Muscle layer of duodenum (tissue), 2 donors: ENCODE results near the gene CISTR.

Experiments
- H3K27ac ChIP-seq: one replicate; pipeline ENCODE4 v1.7.0; 2013; ENCODE audit warnings: mild to moderate bottlenecking, low read length
- H3K27me3 ChIP-seq: one replicate; pipeline ENCODE4 v1.7.0; 2013; ENCODE audit warnings: low read depth, mild to moderate bottlenecking, control low read depth, low read length
- H3K36me3 ChIP-seq, 2 donors: one replicate each; pipeline ENCODE4 v1.7.0; 2013; ENCODE audit warnings: low read length in 2 of 2, control low read depth in 1 of 2, mild to moderate bottlenecking in 1 of 2; ENCODE audit not compliant: insufficient read depth in 2 of 2, control insufficient read depth in 1 of 2
- H3K4me1 ChIP-seq, 2 donors: one replicate each; pipeline ENCODE4 v1.7.0; 2013; ENCODE audit warnings: low read length in 2 of 2, mild to moderate bottlenecking in 2 of 2, control low read depth in 1 of 2, moderate library complexity in 1 of 2; ENCODE audit not compliant: insufficient read depth in 2 of 2, control insufficient read depth in 1 of 2
- H3K4me3 ChIP-seq, 2 donors: one replicate each; pipeline ENCODE4 v1.7.0; 2013; ENCODE audit warnings: low read length in 2 of 2, low read depth in 1 of 2, mild to moderate bottlenecking in 1 of 2
- H3K9me3 ChIP-seq, 2 donors: one replicate each; pipeline ENCODE4 v1.7.0; 2013; ENCODE audit warnings: low read length in 2 of 2, control low read depth in 1 of 2, mild to moderate bottlenecking in 1 of 2; ENCODE audit not compliant: control insufficient read depth in 1 of 2
- donor health status: healthy.

CISTR gene

DNA sequence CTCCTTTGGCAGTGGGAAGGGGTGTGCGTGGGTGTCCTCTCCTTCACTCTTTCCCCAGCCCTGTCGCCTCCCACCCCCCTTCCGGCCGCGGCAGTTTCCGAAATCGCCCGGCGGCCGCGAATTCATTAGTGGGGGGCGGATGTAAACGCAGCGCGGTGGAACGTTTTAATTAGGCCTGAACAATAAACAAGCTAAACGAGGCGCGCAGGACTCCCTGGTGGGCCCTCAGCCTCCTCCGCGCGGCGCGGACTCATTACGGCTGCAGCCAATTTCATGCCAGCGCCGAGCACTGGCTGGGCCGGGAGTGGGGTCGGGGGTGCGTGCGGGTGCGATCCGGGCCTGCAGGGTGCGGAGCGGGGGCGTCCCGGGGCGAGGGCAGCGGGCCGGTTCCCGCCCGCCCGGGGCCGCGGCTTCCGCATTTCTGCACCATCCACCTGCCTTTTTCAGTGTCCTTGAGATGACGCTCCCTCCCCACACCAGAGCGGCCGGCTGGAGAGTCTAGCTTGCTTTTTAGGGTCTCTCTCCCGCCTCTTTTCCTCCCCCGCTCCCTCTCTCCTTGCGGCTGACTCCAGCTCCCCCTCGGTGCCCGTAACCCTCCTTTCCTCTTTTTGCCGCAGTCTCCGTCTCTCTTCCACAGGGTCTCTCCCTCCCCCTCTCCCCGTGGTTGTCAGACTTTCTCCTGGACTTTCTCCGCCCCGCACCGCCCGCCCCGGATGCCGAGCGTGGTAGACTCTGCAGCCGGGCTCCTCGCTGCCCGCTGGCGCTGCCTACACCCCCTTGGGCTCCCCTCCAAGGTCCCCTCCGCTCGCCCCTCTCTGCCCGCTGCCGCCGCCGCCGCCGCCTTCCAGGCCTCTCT is at the start of gene CISTR:
TSS of gene CISTR (minus strand) at position 644 of the 856 bp plus-strand sequence.
- H3K27me3 ChIP-seq, result peaks cover 49% of the 10 kb centered on the region
- no peak within 1 kb of the TSS for H3K27ac ChIP-seq
- no peaks in the 10 kb centered on the region for H3K9me3 ChIP-seq
- no peaks in the 10 kb centered on the region for H3K36me3 ChIP-seq
- H3K4me1 ChIP-seq, result peaks cover 0 to 28% of the 10 kb centered on the region in 2 donors
- peak within 1 kb of the TSS; percentile 35 to 70 for H3K4me3 ChIP-seq

DNA sequence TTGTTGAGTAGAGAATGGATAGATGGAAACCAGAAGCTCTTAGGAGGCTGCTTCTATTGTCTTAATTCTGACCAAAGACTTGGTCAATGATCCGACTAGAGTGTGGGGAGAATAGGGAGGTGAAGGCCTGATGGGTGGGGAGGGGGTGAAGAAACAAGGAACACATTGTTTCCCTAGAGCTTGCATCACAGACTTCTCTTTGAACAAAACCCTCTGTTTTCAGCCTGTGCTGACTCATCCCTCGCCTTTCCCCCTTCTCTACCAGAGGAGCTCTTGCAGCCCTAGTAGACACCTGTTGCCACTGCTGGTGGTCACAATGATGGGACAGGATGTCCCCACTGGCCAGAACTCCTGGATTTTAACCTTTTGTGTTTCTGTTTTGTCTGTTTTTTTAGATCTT is 46.8 kb upstream of the CISTR start:
- no peak overlapping the region for H3K27ac ChIP-seq
- no peaks in the 10 kb centered on the region for H3K9me3 ChIP-seq
- H3K4me1 ChIP-seq, result no peaks in the 10 kb centered on the region
- H3K4me3 ChIP-seq, result no peak overlapping the region
- H3K27me3 ChIP-seq, result peaks cover 13% of the 10 kb centered on the region
- no peaks in the 10 kb centered on the region for H3K36me3 ChIP-seq

DNA sequence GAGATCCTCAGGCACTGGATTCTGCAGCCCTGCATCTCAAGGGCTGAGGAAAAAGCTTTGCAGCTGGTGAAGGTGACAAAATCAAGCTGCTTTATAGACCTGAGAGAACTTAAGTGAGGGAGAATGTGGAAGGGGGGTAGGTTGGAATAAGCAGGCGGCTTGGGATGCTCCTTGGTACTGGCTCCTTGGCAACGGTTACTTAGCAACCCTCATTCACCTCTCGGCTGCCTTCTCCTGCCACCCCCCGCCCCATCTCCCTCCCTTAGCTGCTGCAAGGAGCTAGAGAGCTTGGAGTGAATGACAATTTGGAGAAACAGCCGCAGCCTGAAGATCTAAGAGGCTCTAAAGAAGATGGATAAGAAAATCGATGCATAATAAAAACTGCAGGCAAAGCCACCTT is 44.1 kb upstream of the CISTR start:
- Histone ChIP-seq H3K4me1 (no peaks in the 10 kb centered on the region), H3K27ac (no peak overlapping the region), H3K4me3 (no peak overlapping the region), H3K36me3 (no peaks in the 10 kb centered on the region), H3K9me3 (no peaks in the 10 kb centered on the region), H3K27me3 (peaks cover 4% of the 10 kb centered on the region)

DNA sequence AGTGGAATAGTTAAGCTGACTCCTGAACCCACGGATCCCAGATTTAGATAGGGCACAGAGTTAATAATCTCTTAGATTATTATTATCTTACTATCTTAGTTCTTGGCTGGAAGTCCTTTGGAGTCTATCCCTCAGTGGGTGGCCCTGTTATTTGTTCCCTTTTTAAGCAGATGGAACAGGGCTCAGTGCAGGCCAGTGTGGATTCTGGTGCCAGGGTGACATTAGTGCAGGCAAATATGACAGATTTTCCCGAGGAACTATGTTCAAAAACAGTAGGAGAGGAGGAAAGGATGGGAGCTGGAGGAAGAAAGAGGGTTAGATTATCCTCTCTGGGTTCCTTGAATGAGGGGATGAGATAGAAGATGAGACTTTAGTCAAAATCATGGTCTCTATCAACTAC is 41.4 kb upstream of the CISTR start:
- Histone ChIP-seq H3K27me3 (no peaks in the 10 kb centered on the region), H3K4me1 (no peaks in the 10 kb centered on the region), H3K27ac (no peak overlapping the region), H3K9me3 (no peaks in the 10 kb centered on the region), H3K36me3 (no peaks in the 10 kb centered on the region), H3K4me3 (no peak overlapping the region)

DNA sequence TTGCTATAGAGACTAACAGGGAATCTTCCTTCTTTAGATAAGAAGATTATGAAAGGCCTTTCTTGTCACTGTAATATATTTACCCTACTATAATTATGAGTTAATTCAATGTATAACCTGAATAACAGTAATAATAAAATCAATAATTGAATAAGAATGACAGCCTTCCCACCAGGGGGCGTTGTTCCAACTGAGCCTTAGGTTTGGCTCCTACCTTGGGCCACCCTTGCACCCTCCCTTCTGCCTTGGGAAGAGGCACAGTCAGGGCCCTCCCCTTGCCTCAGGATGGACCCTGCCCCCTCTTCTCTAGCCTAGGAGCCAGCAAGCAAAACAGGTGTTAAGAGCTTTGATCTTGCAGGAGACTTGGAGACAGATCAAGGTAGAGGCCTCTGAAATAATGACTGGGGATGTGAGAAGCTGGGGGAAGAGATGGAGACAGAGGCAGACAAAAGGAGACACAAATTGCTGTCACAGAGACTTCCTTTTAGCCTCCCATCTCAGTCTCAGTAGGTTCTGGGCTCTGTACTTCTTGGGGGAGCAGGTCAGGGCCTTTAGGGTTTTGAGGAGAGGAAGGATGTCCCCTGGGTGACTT is 40.1 kb upstream of the CISTR start:
- H3K4me3 ChIP-seq, result no peak overlapping the region
- H3K27ac ChIP-seq, result no peak overlapping the region
- H3K27me3 ChIP-seq, result no peaks in the 10 kb centered on the region
- no peaks in the 10 kb centered on the region for H3K4me1 ChIP-seq
- no peaks in the 10 kb centered on the region for H3K36me3 ChIP-seq
- H3K9me3 ChIP-seq, result no peaks in the 10 kb centered on the region

DNA sequence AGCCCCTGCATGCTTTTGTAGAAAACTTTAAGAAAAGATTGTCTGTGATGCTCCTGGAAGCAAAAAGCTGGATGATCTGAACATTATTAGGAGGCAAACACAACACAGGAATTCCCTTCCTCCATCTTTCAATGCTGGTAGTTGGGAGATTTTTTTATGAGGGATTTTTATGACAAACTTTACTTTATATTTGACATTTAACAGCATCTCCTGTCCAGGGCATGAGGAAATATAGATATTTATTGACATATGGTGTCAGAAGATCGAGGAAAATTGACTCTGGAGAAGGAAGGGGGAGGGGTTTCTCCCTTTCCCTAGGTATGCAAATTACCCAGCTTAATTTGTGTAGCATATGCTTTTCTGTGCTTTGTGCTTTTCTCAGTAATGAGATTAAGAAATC is 37.8 kb upstream of the CISTR start:
- Histone ChIP-seq H3K9me3 (no peaks in the 10 kb centered on the region), H3K36me3 (no peaks in the 10 kb centered on the region), H3K4me1 (no peaks in the 10 kb centered on the region), H3K27me3 (no peaks in the 10 kb centered on the region), H3K27ac (no peak overlapping the region), H3K4me3 (no peak overlapping the region)

DNA sequence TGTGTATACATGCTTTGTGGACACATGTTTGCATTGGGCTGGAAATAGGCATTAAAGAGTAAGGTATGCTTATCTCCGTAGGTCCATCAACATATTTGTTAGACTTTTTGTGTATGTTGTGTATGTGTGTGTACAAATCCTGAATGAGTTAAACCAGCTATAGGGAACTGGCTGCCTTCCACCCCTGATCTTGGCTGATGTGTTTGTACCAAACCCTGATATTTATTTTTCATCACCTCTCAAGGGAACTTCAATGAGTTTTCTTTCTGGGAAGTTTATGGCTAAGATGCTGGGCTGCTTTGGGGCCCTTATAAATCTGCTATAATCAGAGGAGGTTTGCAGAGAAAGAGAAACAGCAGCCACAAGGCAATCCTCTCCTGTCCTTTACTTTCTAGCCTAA is 37.1 kb upstream of the CISTR start:
- H3K4me1 ChIP-seq, result no peaks in the 10 kb centered on the region
- H3K9me3 ChIP-seq, result no peaks in the 10 kb centered on the region
- H3K27ac ChIP-seq, result no peak overlapping the region
- no peak overlapping the region for H3K4me3 ChIP-seq
- H3K27me3 ChIP-seq, result no peaks in the 10 kb centered on the region
- no peaks in the 10 kb centered on the region for H3K36me3 ChIP-seq

DNA sequence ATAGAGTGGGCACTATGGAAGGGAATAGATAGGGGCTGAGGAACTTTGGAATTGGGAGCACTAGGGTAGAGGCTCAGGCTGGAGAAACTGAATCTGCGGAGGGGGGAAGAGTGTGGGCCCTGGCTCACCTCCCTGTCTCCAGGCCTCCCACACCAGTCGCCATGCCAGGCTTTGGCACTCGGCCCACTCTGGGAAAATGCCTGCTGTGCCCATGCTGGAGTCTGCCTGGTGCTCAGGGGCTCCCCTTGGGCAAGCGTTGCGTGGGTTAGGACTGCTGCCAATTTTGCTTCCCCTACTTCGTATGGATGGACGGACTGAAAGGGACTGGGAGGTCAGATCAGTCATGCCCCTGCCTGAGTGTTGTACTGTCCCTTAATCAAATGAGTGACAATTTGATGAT is 34.6 kb upstream of the CISTR start:
- H3K4me1 ChIP-seq, result no peaks in the 10 kb centered on the region
- no peak overlapping the region for H3K27ac ChIP-seq
- no peak overlapping the region for H3K4me3 ChIP-seq
- H3K27me3 ChIP-seq, result peaks cover 4% of the 10 kb centered on the region
- H3K36me3 ChIP-seq, result no peaks in the 10 kb centered on the region
- H3K9me3 ChIP-seq, result no peaks in the 10 kb centered on the region

DNA sequence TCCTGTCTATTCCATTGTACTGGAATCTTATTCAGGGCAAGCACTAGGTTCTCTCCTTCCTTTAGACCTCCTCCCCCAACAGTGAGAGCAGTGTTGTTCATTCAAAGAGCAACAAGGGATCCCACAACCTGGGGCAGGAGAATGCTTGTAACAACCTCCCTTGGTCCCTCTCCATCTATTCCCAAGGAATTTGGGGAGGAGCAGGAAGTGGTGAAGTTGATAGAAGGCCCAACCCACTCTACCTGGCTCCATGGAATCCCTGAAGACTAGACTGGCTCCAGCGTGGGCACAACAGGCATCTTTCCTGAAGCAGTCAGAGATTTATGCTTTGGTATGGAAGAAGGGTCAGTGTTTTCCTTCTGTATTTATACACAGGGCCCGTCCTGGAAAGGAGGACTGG is 33.4 kb upstream of the CISTR start:
- Histone ChIP-seq H3K27ac (no peak overlapping the region), H3K4me1 (no peaks in the 10 kb centered on the region), H3K36me3 (no peaks in the 10 kb centered on the region), H3K27me3 (peaks cover 4% of the 10 kb centered on the region), H3K9me3 (no peaks in the 10 kb centered on the region), H3K4me3 (no peak overlapping the region)

DNA sequence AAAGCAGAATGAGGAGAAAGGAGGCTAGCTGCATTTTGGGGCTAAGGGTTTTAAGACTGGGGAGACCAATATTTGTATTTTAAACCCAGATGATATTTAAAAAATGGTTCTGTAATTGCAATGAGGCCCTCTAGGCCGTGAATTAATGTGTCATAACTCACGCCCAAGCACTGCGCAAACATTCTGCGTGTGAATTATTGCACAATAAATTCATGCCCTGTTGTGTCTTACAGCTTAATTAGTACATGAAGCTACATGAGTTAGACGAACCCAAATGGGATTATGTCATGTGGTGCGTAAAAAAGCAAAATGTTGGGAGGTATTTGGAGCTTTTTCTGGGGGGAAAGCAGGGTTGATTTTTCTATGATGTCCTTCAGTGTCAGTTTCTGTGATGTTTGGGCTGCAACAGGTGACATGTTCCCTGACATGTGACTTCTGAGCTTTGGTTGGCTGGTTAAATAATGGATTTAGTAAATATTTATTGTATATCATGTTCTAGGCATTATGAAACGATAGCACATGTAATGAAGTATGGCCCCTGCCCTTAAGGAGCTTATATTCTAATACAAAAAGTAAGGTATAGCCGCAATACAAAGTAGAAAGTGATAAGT is 30.4 kb upstream of the CISTR start:
- Histone ChIP-seq H3K27ac (no peak overlapping the region), H3K27me3 (peaks cover 4% of the 10 kb centered on the region), H3K4me3 (no peak overlapping the region), H3K36me3 (no peaks in the 10 kb centered on the region), H3K9me3 (no peaks in the 10 kb centered on the region), H3K4me1 (no peaks in the 10 kb centered on the region)

DNA sequence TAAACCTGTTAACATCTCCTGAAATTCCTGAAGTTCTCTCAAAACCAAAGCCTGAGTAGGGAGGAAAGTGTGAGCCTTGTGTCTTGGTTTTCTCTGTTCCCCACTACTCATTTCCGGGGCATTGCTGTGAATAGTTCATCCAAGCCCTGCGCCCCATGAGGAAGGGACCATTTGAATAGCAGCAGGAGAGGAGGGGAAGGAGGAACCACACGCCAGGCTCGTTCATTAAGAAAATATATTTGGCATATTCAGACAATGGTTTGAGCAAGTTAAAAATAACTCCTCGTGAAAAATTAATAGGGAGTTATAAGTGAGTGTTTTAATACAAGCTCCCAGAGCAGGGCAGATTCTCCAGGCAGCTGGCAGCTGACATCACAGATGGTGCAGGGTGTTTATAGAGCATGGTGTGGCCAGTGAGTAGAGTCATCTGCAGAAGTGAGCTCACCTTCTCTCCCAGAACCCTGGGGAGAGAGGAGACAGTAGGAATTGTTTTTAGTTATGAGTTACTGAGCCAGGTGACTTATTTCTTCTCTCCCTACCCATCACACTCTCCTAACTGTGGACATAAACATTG is 29.5 kb upstream of the CISTR start:
- peaks cover 4% of the 10 kb centered on the region for H3K27me3 ChIP-seq
- no peak overlapping the region for H3K27ac ChIP-seq
- H3K9me3 ChIP-seq, result no peaks in the 10 kb centered on the region
- no peak overlapping the region for H3K4me3 ChIP-seq
- H3K36me3 ChIP-seq, result no peaks in the 10 kb centered on the region
- H3K4me1 ChIP-seq, result no peaks in the 10 kb centered on the region
